ENCODE data around the gene ARFIP1. TPM values are rescaled to one million over a fixed set of nuclear protein-coding genes. Genes with fewer than 3 reads are reported as not detected.

The ARFIP1 gene
- total RNA-seq, 1 donor from 2014 or later: 13.0 TPM

DNA sequence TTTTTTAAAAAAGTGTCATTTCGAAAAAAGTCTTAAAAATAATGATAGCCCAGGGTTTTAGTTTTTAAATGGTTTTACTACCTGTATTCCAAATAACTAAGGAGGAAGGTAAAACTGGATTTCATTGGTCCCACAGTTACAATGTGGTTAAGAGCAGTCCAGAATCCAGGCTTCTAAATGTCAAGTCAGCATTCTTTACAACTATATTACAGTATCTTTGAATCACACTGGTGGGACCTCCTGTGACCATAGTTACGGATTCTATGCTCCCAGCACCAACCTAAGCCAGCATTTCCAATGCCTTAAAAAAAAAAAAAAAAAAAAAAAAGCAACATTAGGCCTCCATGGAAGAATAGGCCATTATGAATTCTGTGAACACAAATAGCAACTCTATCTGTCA is 6.4 kb upstream of the ARFIP1 start:
- no peak overlapping the region for H3K27ac Mint-ChIP-seq
- DNase-seq: no peak
- H3K36me3 Mint-ChIP-seq (ENCODE audit: low read depth): no peaks in the 10 kb centered on the region
- H3K27me3 Mint-ChIP-seq: peaks cover 33% of the 10 kb centered on the region
- H3K4me3 Mint-ChIP-seq: no peak overlapping the region
- intact Hi-C loops (cut with micrococcal nuclease): loop anchor here (10.0 kb wide), 2 partner anchors 289 to 1659 kb away; no protein-coding TSS in a partner anchor
- H3K9me3 Mint-ChIP-seq: no peaks in the 10 kb centered on the region
- peaks cover 9% of the 10 kb centered on the region for H3K4me1 Mint-ChIP-seq

- H3K9me3 Mint-ChIP-seq: no peaks in the 10 kb centered on the region
- no peak overlapping the region for H3K4me3 Mint-ChIP-seq
- H3K27me3 Mint-ChIP-seq: peaks cover 38% of the 10 kb centered on the region
- H3K27ac Mint-ChIP-seq: no peak overlapping the region
- DNase-seq: no peak
- H3K36me3 Mint-ChIP-seq (ENCODE audit: low read depth): no peaks in the 10 kb centered on the region
- intact Hi-C loops (cut with micrococcal nuclease): loop anchor here (10.0 kb wide), 2 partner anchors 289 to 1659 kb away; no protein-coding TSS in a partner anchor
- H3K4me1 Mint-ChIP-seq: peaks cover 15% of the 10 kb centered on the region
Measured at GRCh38 chr4:152773953-152774352, 5.8 kb upstream of the ARFIP1 start.

GRCh38 chr4:152776352-152776751 is 3.4 kb upstream of the ARFIP1 start:
- no peak overlapping the region for H3K27ac Mint-ChIP-seq
- peaks cover 3% of the 10 kb centered on the region for H3K36me3 Mint-ChIP-seq (ENCODE audit: low read depth)
- peaks cover 27% of the 10 kb centered on the region for H3K4me1 Mint-ChIP-seq
- DNase-seq: no peak
- no peak overlapping the region for H3K4me3 Mint-ChIP-seq
- peaks cover 30% of the 10 kb centered on the region for H3K27me3 Mint-ChIP-seq
- intact Hi-C loops (cut with micrococcal nuclease): loop anchor here (5.0 to 10.0 kb wide), 3 partner anchors 161 to 1662 kb away; partner anchors contain the start of gene FHDC1
- H3K9me3 Mint-ChIP-seq: no peaks in the 10 kb centered on the region

DNA sequence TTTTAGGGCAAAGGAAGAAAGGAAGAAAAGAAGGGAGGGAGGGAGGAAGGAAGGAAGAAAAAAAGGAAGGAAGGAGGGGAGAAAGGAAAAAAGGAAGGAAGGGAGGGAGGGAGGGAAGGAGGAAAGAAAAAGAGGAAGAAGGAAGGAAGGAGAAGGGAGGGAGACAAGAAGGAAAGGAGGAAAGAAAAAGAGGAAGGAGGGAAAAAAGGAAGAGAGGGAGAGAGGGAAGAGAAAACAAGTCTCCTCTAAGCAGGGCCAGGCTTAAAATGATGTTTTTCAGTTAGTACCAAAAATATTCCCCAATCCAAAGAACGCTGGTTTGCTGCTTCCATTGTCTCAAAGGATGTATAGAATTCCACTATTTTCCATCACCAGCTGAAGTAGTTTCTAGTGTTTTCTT is 2.3 kb upstream of the ARFIP1 start:
- peaks cover 31% of the 10 kb centered on the region for H3K4me1 Mint-ChIP-seq
- no peak overlapping the region for H3K4me3 Mint-ChIP-seq
- no peak overlapping the region for H3K27ac Mint-ChIP-seq
- no peak for DNase-seq
- H3K27me3 Mint-ChIP-seq: peaks cover 30% of the 10 kb centered on the region
- H3K9me3 Mint-ChIP-seq: no peaks in the 10 kb centered on the region
- intact Hi-C loops (cut with micrococcal nuclease): loop anchor here (5.0 to 10.0 kb wide), 3 partner anchors 160 to 1663 kb away; partner anchors contain the start of gene FHDC1
- peaks cover 3% of the 10 kb centered on the region for H3K36me3 Mint-ChIP-seq (ENCODE audit: low read depth)

DNA sequence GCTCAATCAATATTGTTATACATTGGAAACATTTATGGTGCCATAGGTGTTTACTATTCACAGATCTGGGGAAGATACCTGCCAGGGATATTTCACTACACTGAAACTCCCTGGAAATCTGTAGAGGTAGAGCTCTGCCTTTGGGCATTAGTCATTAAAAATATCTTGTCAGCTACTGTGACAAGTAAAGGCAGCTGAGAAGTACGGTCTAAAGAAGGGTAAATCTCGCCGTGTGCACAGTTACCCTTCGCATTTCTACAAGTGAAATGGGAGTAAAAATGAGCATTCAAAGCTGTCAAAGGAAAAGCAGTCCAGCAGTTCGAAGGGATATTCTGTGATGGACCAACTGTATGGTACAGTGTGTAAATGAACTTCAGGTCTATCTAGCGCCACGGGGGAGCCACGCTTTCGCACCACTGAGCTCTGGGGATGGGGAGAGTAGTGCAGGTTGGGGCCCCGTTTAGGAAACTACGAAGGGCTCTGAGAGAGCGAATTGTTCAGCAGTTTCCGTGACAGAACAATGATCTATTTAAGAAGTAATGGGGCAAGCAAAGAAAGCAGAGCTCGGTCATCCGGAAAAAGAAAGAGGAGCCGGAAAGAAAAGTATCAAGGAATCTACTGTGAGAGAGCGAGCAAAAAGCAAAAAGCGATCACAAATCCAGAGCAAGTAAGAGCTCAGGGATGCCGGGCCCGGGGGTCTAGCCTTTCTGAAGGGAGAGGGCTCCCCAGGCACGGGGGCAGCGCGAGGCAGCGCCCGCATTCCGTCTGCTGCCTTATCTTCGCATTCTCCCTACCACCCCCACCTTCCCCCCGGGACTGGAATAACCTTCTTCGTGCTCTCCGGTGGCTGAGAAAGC is 870 bp upstream of the ARFIP1 start:
- Mint-ChIP-seq H3K4me3 (peak overlapping the region; percentile 100), H3K36me3 (ENCODE audit: low read depth) (peaks cover 3% of the 10 kb centered on the region), H3K4me1 (peaks cover 42% of the 10 kb centered on the region), H3K9me3 (no peaks in the 10 kb centered on the region), H3K27ac (peak overlapping the region; percentile 97), H3K27me3 (peaks cover 30% of the 10 kb centered on the region)
- peak; percentile 79 for DNase-seq
- intact Hi-C loops (cut with micrococcal nuclease): loop anchor here (1.0 to 10.0 kb wide), 6 partner anchors 28 to 1664 kb away; partner anchors contain the start of genes FBXW7, FHDC1 and GATB

GRCh38 chr4:152780267-152780778 is 569 bp downstream of the ARFIP1 start:
- no peaks in the 10 kb centered on the region for H3K9me3 Mint-ChIP-seq
- peaks cover 30% of the 10 kb centered on the region for H3K27me3 Mint-ChIP-seq
- no peak for DNase-seq
- intact Hi-C loops (cut with micrococcal nuclease): no loop called here
- peak overlapping the region; percentile 100 for H3K4me3 Mint-ChIP-seq
- peaks cover 44% of the 10 kb centered on the region for H3K4me1 Mint-ChIP-seq
- H3K27ac Mint-ChIP-seq: peak overlapping the region; percentile 97
- H3K36me3 Mint-ChIP-seq (ENCODE audit: low read depth): peaks cover 5% of the 10 kb centered on the region

DNA sequence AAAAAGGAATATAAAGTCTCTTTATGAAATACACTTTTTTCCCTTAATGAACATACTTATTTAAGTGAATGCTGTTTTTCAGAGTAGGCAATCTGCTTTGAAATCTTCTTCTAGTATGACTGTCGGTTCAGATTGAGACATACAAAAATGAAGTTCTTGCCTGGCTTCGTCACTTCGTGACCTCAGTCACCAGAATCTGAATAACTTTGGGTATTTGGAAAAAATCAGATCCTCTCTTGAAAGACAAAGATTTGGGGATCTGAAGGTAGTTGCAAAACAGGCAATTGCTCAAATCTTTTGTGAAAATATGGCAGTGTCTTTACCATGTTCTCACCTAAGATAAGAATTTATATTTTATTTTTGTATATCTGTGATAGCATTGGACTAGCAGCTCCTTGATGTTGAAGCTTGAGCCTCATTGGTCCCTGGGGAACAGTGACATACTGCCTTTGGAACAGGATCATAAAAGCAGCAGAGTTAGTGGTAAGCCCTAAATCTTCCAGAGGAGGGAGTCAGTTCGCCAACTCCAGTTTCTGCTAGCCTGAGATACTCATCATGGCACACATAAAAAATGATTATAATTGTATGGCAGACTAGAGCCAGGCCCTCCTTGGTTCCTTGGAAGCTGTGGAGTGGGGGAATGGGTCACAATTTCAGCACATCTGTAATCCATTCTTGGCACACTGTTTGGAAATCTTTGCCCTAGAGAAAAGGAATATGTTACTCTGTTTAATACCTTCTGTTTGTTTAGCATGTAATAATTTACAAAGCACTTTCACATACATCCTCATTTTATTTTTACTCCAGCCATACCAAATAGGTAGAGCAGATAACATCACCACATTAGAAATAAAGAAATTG is 5.0 kb downstream of the ARFIP1 start:
- H3K36me3 Mint-ChIP-seq (ENCODE audit: low read depth): peaks cover 16% of the 10 kb centered on the region
- no peak for DNase-seq
- H3K9me3 Mint-ChIP-seq: no peaks in the 10 kb centered on the region
- no peaks in the 10 kb centered on the region for H3K27me3 Mint-ChIP-seq
- H3K4me1 Mint-ChIP-seq: peaks cover 43% of the 10 kb centered on the region
- H3K4me3 Mint-ChIP-seq: no peak overlapping the region
- intact Hi-C loops (cut with micrococcal nuclease): no loop called here
- no peak overlapping the region for H3K27ac Mint-ChIP-seq

GRCh38 chr4:152785639-152786615 is 6.2 kb downstream of the ARFIP1 start:
- Mint-ChIP-seq H3K27ac (peak overlapping the region; percentile 8), H3K36me3 (ENCODE audit: low read depth) (peaks cover 13% of the 10 kb centered on the region), H3K4me1 (peaks cover 34% of the 10 kb centered on the region), H3K4me3 (peak overlapping the region; percentile 64), H3K27me3 (no peaks in the 10 kb centered on the region), H3K9me3 (no peaks in the 10 kb centered on the region)
- intact Hi-C loops (cut with micrococcal nuclease): no loop called here
- DNase-seq: no peak

DNA sequence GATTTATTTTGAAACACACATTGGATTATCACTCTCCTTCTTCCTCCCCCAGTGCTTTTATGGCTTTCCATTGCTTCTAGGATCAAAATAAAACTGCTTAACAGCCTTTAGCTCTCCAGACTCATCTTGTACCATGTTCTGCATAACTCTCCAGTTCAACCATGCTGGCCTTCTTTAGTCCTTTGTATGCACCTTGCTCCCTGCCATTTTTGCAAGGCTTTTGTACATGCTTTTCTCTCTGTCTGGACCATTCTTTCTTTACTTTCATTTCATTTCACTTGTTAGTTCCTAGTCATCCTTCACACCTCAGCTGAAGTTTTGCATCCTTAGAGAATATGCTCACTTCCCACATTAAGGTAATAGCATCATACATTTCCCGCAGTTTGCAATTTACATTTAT is 6.9 kb downstream of the ARFIP1 start:
- DNase-seq: no peak
- intact Hi-C loops (cut with micrococcal nuclease): no loop called here
- Mint-ChIP-seq H3K36me3 (ENCODE audit: low read depth) (peaks cover 13% of the 10 kb centered on the region), H3K4me3 (peak overlapping the region; percentile 64), H3K9me3 (no peaks in the 10 kb centered on the region), H3K27ac (peak overlapping the region; percentile 8), H3K27me3 (no peaks in the 10 kb centered on the region), H3K4me1 (peaks cover 31% of the 10 kb centered on the region)

DNA sequence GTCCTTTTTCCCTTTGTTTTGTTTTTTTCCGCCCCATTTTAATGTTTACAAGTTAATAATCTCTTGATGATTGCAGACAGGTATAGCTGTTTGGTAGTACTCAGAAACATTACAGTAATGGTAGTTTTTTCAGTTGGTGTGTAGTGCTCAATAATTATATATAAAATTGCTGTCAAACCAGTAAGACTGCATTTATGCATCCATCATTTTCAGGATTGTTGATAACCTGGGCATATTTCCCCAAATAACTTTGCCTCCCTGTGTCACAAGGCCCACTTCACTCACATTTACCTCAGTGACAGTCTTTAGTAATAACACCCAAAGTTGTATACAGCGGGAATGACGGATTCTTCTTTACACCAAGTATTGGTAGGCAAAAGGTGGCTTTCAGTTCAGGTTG is 16.1 kb downstream of the ARFIP1 start:
- DNase-seq: no peak
- intact Hi-C loops (cut with micrococcal nuclease): no loop called here
- Mint-ChIP-seq H3K27ac (no peak overlapping the region), H3K4me1 (peaks cover 6% of the 10 kb centered on the region), H3K9me3 (no peaks in the 10 kb centered on the region), H3K36me3 (ENCODE audit: low read depth) (peaks cover 6% of the 10 kb centered on the region), H3K4me3 (no peak overlapping the region), H3K27me3 (no peaks in the 10 kb centered on the region)

DNA sequence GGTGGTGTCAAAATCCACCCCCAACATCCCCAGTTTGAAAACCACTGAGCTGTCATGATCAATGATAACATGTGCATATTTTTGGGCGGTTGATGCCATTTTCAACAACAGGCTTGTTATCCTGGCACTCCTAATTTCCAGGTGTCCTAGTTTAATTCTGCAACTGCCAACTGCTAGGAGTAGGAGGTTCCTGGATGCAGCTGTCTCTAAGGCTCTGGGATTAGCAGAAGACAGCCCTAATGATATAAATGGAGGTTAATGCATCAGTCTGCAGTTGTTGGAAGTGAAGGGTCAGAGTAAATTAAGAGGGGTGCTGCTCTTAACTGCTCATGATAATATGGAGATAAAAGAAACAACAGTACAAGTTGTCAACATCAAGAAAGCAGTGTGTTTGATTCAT is 23.8 kb downstream of the ARFIP1 start:
- no peak overlapping the region for H3K4me3 Mint-ChIP-seq
- H3K27ac Mint-ChIP-seq: no peak overlapping the region
- H3K36me3 Mint-ChIP-seq (ENCODE audit: low read depth): peaks cover 9% of the 10 kb centered on the region
- intact Hi-C loops (cut with micrococcal nuclease): no loop called here
- peaks cover 5% of the 10 kb centered on the region for H3K9me3 Mint-ChIP-seq
- H3K27me3 Mint-ChIP-seq: no peaks in the 10 kb centered on the region
- no peak for DNase-seq
- peaks cover 23% of the 10 kb centered on the region for H3K4me1 Mint-ChIP-seq

DNA sequence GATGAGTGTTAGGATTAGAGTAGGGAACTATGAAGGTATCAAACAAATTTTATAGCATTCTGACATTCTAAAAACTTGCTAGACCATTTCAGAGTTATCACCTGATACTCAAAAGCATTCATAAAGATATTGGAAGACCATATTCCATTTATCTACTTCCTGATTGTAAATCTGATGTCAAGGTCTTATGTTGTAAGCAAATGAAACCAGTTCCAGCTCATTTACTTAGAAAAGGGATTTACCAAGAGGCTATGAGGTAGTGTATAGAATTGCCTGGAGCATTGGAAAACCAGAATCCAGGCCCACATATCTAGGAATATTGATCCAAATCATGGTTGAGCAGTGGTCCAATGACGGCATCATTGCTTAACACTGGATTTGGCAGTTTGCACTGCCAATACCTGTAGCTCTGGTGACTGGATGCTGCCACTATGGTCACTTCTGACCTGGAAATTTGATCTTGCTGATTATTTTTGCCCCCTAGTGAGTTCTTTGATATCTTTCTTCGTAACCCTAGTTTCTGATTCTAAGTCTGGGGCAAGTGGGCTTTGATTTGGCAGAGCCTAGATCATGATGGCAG is 25.4 kb downstream of the ARFIP1 start:
- H3K27ac Mint-ChIP-seq: no peak overlapping the region
- peaks cover 13% of the 10 kb centered on the region for H3K36me3 Mint-ChIP-seq (ENCODE audit: low read depth)
- DNase-seq: no peak
- intact Hi-C loops (cut with micrococcal nuclease): no loop called here
- no peaks in the 10 kb centered on the region for H3K27me3 Mint-ChIP-seq
- peaks cover 7% of the 10 kb centered on the region for H3K9me3 Mint-ChIP-seq
- H3K4me1 Mint-ChIP-seq: peaks cover 24% of the 10 kb centered on the region
- H3K4me3 Mint-ChIP-seq: no peak overlapping the region
